Stimulated activated memory B cell treated with anti-CD40 and anti-IgM and Interleukin-4, amounts not matched to agents 10 μg/mL and 1 μg/mL and 100 μg/mL, for 72 hours (primary cell): ENCODE data around the gene RS1.

ENCODE experiments used
- ATAC-seq: fragments of 150-1000 bp; cut with Tn5 transposase; 2 replicates; pipeline ENCODE4 v1.10.0; 2021
- H3K27ac Mint-ChIP-seq: one replicate; pipeline ENCODE4 v1.8.0; 2022; ENCODE audit warnings: mild to moderate bottlenecking, mixed read lengths
- H3K27me3 Mint-ChIP-seq: one replicate; pipeline ENCODE4 v1.8.0; 2022; ENCODE audit warnings: mixed read lengths
- H3K36me3 Mint-ChIP-seq: one replicate; pipeline ENCODE4 v1.8.0; 2022; ENCODE audit warnings: mixed read lengths
- H3K4me1 Mint-ChIP-seq: one replicate; pipeline ENCODE4 v1.8.0; 2022; ENCODE audit warnings: mixed read lengths
- H3K4me3 Mint-ChIP-seq: one replicate; pipeline ENCODE4 v1.8.0; 2022; ENCODE audit warnings: mild to moderate bottlenecking, moderate library complexity, mixed read lengths
- H3K9me3 Mint-ChIP-seq: one replicate; pipeline ENCODE4 v1.8.0; 2022; ENCODE audit warnings: mixed read lengths

Gene RS1

GRCh38 chrX:18677161-18677869 is 5.4 kb upstream of the RS1 start:
- peaks cover 4% of the 10 kb centered on the region for H3K36me3 Mint-ChIP-seq
- no peaks in the 10 kb centered on the region for H3K27me3 Mint-ChIP-seq
- H3K4me3 Mint-ChIP-seq, result no peak overlapping the region
- H3K9me3 Mint-ChIP-seq, result peaks cover 3% of the 10 kb centered on the region
- H3K27ac Mint-ChIP-seq, result no peak overlapping the region
- no peak for ATAC-seq
- peaks cover 10% of the 10 kb centered on the region for H3K4me1 Mint-ChIP-seq

- peaks cover 10% of the 10 kb centered on the region for H3K4me1 Mint-ChIP-seq
- H3K27ac Mint-ChIP-seq, result no peak overlapping the region
- ATAC-seq, result no peak
- no peaks in the 10 kb centered on the region for H3K27me3 Mint-ChIP-seq
- peaks cover 4% of the 10 kb centered on the region for H3K36me3 Mint-ChIP-seq
- no peak overlapping the region for H3K4me3 Mint-ChIP-seq
- peaks cover 3% of the 10 kb centered on the region for H3K9me3 Mint-ChIP-seq
Observed at GRCh38 chrX:18676470-18676869, 4.6 kb upstream of the RS1 start.

- no peak overlapping the region for H3K4me3 Mint-ChIP-seq
- peaks cover 4% of the 10 kb centered on the region for H3K36me3 Mint-ChIP-seq
- no peaks in the 10 kb centered on the region for H3K27me3 Mint-ChIP-seq
- no peak overlapping the region for H3K27ac Mint-ChIP-seq
- H3K4me1 Mint-ChIP-seq, result peaks cover 10% of the 10 kb centered on the region
- peaks cover 3% of the 10 kb centered on the region for H3K9me3 Mint-ChIP-seq
- ATAC-seq, result no peak
Observed at GRCh38 chrX:18676050-18676449, 4.1 kb upstream of the RS1 start.

GRCh38 chrX:18674788-18675735 is 3.2 kb upstream of the RS1 start:
- H3K4me1 Mint-ChIP-seq, result peaks cover 10% of the 10 kb centered on the region
- H3K27me3 Mint-ChIP-seq, result no peaks in the 10 kb centered on the region
- peak; percentile 93 for ATAC-seq
- peak overlapping the region; percentile 82 for H3K27ac Mint-ChIP-seq
- peaks cover 4% of the 10 kb centered on the region for H3K36me3 Mint-ChIP-seq
- H3K4me3 Mint-ChIP-seq, result peak overlapping the region; percentile 82
- H3K9me3 Mint-ChIP-seq, result peaks cover 3% of the 10 kb centered on the region

GRCh38 chrX:18674417-18674787 is 2.5 kb upstream of the RS1 start:
- ATAC-seq, result peak; percentile 60
- Mint-ChIP-seq H3K4me3 (peak overlapping the region; percentile 82), H3K27ac (peak overlapping the region; percentile 82), H3K4me1 (peaks cover 10% of the 10 kb centered on the region), H3K27me3 (no peaks in the 10 kb centered on the region), H3K9me3 (peaks cover 3% of the 10 kb centered on the region), H3K36me3 (peaks cover 4% of the 10 kb centered on the region)

- H3K27ac Mint-ChIP-seq, result no peak overlapping the region
- H3K27me3 Mint-ChIP-seq, result peaks cover 9% of the 10 kb centered on the region
- H3K4me3 Mint-ChIP-seq, result no peak overlapping the region
- no peaks in the 10 kb centered on the region for H3K9me3 Mint-ChIP-seq
- no peak for ATAC-seq
- H3K4me1 Mint-ChIP-seq, result peaks cover 6% of the 10 kb centered on the region
- H3K36me3 Mint-ChIP-seq, result no peaks in the 10 kb centered on the region
Observed at GRCh38 chrX:18668071-18668835, 3.7 kb downstream of the RS1 start.

DNA sequence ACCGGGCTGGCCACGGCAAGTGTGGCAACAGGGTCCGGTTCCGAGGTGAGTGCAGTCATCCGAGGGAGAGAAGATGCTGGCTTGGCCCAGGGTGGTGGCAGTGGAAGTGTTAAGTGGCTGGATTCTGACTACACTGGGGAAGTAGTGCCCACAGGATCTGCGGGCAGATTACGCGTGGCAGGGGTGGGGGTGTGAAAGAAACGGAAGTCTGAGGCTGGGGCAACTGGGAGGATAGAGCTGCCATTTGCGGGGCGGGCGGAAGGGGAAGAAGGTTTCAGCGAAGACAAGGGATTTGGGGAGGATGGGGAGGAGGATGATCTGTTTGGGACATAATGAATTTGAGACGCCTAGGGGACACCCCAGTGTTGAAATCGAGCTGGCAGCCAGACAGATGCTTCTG is 5.3 kb downstream of the RS1 start:
- no peak for ATAC-seq
- H3K4me3 Mint-ChIP-seq, result no peak overlapping the region

DNA sequence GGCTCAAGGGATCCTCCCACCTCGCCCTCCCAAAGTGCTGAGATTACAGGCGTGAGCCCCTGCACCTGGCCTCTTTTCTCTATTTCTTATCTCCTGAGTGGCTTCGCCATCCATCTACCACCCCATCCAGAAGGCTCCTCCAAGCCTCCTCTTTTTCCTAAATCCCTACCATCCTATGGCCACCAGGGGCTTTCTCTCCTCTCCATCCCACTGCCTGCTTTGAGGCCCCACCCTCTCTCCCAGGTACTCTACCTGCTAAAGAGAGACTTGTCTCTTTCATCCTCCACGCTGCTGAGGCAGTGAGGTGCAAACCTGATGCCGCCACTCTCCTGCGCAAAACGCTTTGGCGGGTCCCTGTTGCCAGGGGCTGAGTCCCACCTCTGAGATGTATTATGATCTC is 7.0 kb downstream of the RS1 start:
- Mint-ChIP-seq H3K36me3 (no peaks in the 10 kb centered on the region), H3K9me3 (no peaks in the 10 kb centered on the region)
- no peak for ATAC-seq

More for the DNA sequence above, 5.3 kb downstream of the RS1 start:
- Mint-ChIP-seq H3K27ac (no peak overlapping the region), H3K9me3 (no peaks in the 10 kb centered on the region), H3K36me3 (no peaks in the 10 kb centered on the region), H3K27me3 (peaks cover 9% of the 10 kb centered on the region), H3K4me1 (peaks cover 6% of the 10 kb centered on the region)

DNA sequence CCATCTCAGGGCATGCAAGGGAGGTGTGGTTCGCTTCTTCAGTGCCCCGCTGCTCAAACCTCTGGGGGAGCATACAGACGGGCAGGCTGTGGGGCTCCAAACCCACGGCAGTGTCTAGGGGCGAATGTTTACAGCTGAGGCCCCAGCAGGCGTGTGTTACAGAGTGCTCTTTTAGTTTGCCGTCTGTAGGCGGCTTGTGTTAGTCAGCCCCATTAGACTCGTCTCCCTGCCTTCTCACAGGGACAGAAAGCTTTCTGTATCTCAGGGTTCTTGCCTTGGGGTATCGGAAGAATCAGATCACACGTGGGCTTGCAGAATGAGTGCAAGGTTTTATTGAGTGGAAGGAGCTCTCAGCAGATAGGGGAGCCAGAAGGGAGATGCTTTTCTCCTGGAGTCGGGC is 10.6 kb downstream of the RS1 start:
- ATAC-seq, result no peak
- Mint-ChIP-seq H3K4me1 (peaks cover under 1% of the 10 kb centered on the region), H3K27me3 (peaks cover 3% of the 10 kb centered on the region), H3K9me3 (no peaks in the 10 kb centered on the region), H3K27ac (no peak overlapping the region), H3K36me3 (no peaks in the 10 kb centered on the region), H3K4me3 (no peak overlapping the region)

More for the DNA sequence above, 7.0 kb downstream of the RS1 start:
- Mint-ChIP-seq H3K4me1 (peaks cover 6% of the 10 kb centered on the region), H3K4me3 (no peak overlapping the region), H3K27me3 (peaks cover 9% of the 10 kb centered on the region), H3K27ac (no peak overlapping the region)

GRCh38 chrX:18654875-18655836 is 16.8 kb downstream of the RS1 start:
- no peaks in the 10 kb centered on the region for H3K9me3 Mint-ChIP-seq
- no peaks in the 10 kb centered on the region for H3K36me3 Mint-ChIP-seq
- no peak overlapping the region for H3K4me3 Mint-ChIP-seq
- H3K4me1 Mint-ChIP-seq, result no peaks in the 10 kb centered on the region
- no peaks in the 10 kb centered on the region for H3K27me3 Mint-ChIP-seq
- no peak for ATAC-seq
- no peak overlapping the region for H3K27ac Mint-ChIP-seq

DNA sequence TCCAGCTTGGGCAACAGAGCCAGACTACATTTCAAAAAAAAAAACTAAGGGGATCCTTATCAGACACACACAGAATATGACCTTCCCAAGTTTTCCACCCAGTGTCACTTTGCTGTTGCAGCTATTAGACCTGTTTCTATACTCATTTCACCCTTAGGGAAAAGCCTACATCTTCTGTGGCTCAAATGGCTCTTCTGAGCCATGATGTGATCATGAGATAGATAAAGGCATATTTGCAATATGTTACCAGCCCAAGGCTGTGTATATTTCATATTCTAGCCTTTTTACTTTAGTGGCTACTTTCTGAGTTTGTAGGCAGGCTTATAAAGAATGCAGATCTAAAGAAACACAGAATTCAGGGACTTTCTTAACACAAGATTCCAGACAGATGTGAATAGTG is 19.3 kb downstream of the RS1 start:
- no peaks in the 10 kb centered on the region for H3K27me3 Mint-ChIP-seq
- no peak for ATAC-seq
- no peak overlapping the region for H3K4me3 Mint-ChIP-seq
- no peak overlapping the region for H3K27ac Mint-ChIP-seq
- no peaks in the 10 kb centered on the region for H3K9me3 Mint-ChIP-seq
- H3K36me3 Mint-ChIP-seq, result no peaks in the 10 kb centered on the region
- H3K4me1 Mint-ChIP-seq, result no peaks in the 10 kb centered on the region

DNA sequence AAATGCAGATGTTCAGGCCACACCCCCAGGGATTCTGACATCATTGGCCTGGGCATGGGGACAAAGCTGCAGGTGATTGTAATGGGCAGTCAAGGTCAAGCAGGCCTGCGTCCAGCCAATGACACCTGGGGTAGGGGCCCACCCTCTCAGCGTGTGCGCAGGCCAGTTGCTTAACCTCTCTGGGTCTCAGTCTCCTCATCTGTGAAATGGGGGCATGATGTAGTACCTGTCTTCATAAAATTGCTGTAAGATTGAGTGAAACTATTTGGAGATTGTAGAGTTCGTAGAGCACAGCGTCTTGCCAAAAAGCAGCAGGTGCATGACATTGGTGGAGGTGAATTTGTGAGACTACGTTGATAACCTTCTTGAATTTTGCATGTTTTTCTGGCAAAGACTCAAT is 21.2 kb downstream of the RS1 start:
- Mint-ChIP-seq H3K4me3 (no peak overlapping the region), H3K9me3 (no peaks in the 10 kb centered on the region), H3K27me3 (no peaks in the 10 kb centered on the region), H3K36me3 (no peaks in the 10 kb centered on the region), H3K27ac (no peak overlapping the region), H3K4me1 (no peaks in the 10 kb centered on the region)
- no peak for ATAC-seq

DNA sequence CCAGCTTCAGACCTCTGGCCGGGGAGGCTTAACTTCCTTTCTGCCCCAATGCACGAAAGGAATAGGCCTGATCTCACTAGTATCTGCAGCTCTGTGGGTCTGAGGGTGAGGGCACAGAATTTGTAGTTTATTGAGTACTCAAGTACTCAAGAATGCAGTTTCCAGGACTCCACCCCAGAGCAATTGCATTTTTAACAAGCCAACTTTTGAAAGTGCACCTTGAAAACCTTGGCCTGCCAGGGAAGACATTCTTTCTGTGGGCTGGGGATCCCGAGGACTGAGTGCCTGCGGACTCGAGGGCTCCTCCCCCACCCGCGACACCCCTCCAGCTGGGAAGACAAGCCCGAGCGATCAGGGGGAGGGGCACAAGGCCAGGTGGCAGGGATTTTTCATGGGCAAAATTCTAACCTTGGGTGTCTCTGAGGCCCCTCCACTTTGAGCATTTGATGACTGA is 22.4 kb downstream of the RS1 start:
- Mint-ChIP-seq H3K36me3 (no peaks in the 10 kb centered on the region), H3K27ac (no peak overlapping the region), H3K4me1 (no peaks in the 10 kb centered on the region), H3K9me3 (no peaks in the 10 kb centered on the region), H3K27me3 (no peaks in the 10 kb centered on the region), H3K4me3 (no peak overlapping the region)
- ATAC-seq, result no peak

GRCh38 chrX:18647621-18648020 is 24.3 kb downstream of the RS1 start:
- Mint-ChIP-seq H3K4me1 (no peaks in the 10 kb centered on the region), H3K4me3 (no peak overlapping the region), H3K36me3 (no peaks in the 10 kb centered on the region), H3K9me3 (no peaks in the 10 kb centered on the region), H3K27me3 (no peaks in the 10 kb centered on the region), H3K27ac (no peak overlapping the region)
- no peak for ATAC-seq
